Neural progenitor cell (in vitro differentiated cells): ENCODE results near the gene HSBP1L1.

Experiments used
- EZH2 ChIP-seq: fragments of 200-600 bp; sonication (generic); IDR thresholded peaks from 2 replicates; pipeline ENCODE4 v1.6.1; 2017; ENCODE audit warnings: antibody characterized with exemption, mild to moderate bottlenecking, moderate library complexity
- TF ChIP-seq, protein P1 (sequence below): fragments of 200-600 bp; sonication (generic); IDR thresholded peaks from 2 replicates; pipeline ENCODE4 v1.5.1; 2017; ENCODE audit warnings: antibody characterized with exemption, mild to moderate bottlenecking

DNA sequence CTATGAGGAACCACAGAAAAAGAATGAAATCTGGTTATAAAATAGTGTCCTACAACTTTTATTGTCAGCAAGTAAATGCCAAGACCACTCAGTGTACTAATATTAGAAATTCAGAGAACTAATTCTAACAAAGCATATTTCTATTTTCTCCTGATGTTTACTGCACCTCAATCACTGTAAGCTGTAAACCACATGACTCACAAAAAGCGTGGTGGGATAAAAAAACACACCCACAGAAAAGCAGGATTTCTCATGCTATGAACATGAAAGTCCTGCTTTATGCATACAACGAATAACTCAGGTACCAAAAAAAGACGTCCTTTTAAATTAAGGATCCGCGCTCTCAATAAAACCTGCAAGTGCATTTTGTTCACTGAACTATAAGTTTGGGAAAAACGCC lies 23.1 kb downstream of the HSBP1L1 start:
- TF ChIP-seq, protein P1, sequence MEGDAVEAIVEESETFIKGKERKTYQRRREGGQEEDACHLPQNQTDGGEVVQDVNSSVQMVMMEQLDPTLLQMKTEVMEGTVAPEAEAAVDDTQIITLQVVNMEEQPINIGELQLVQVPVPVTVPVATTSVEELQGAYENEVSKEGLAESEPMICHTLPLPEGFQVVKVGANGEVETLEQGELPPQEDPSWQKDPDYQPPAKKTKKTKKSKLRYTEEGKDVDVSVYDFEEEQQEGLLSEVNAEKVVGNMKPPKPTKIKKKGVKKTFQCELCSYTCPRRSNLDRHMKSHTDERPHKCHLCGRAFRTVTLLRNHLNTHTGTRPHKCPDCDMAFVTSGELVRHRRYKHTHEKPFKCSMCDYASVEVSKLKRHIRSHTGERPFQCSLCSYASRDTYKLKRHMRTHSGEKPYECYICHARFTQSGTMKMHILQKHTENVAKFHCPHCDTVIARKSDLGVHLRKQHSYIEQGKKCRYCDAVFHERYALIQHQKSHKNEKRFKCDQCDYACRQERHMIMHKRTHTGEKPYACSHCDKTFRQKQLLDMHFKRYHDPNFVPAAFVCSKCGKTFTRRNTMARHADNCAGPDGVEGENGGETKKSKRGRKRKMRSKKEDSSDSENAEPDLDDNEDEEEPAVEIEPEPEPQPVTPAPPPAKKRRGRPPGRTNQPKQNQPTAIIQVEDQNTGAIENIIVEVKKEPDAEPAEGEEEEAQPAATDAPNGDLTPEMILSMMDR = no peak
- TF ChIP-seq EZH2 = no peak
